AG04450 (cell line): Measurements from ENCODE around the gene SLC13A3. TPM values are rescaled to one million over a fixed set of nuclear protein-coding genes. Genes with fewer than 3 reads are reported as not detected.

Source experiments
- CTCF ChIA-PET: fragments of 300-600, 350-600 bp; formaldehyde crosslinking; extraction: SDS; loops from one replicate; lab custom pipeline; 2022; ENCODE audit warnings: antibody characterized with exemption, inconsistent platforms; lab: Charles Lee
- POLR2A ChIA-PET: fragments of 350-600 bp; formaldehyde crosslinking; extraction: SDS; loops from one replicate; lab custom pipeline; 2021; ENCODE audit warnings: antibody characterized with exemption, inconsistent platforms; lab: Yijun Ruan, JAX
- DNase-seq: peaks from one replicate; pipeline ENCODE4 v3.0.0-alpha.2; 2011; ENCODE audit warnings: low read depth, low spot score
- H3K27ac ChIP-seq: one replicate; pipeline ENCODE4 v1.5.1; 2012; ENCODE audit warnings: low read depth, low read length, control low read depth
- H3K27me3 ChIP-seq: one replicate; pipeline ENCODE4 v1.6.0; 2012; ENCODE audit warnings: low read length; ENCODE audit not compliant: control insufficient read depth, insufficient read depth
- H3K4me3 ChIP-seq: 2 replicates; pipeline ENCODE4 v1.5.1; 2011; ENCODE audit warnings: mild to moderate bottlenecking, low read depth, low read length, control low read depth
- H3K9me3 ChIP-seq: 2 replicates; pipeline ENCODE4 v1.5.1; 2012; ENCODE audit warnings: low read length; ENCODE audit not compliant: control insufficient read depth, insufficient read depth
- CTCF ChIP-seq: IDR thresholded peaks from 2 replicates; pipeline ENCODE4 v1.5.1; 2011; ENCODE audit warnings: low read depth, low read length, control low read depth, inconsistent platforms
- polyA plus RNA-seq: library from polyadenylated mRNA; depleted of rRNA; stranded (reverse); fragments of >200 nt; gene quantifications from 2 replicates; pipeline ENCODE4 v1.2.3, GENCODE V29; 2011

Gene SLC13A3
- polyA plus RNA-seq, 1 experiment = 2.4 TPM

GRCh38 chr20:46590443-46590842 lies 60.8 kb downstream of the SLC13A3 start:
- H3K9me3 ChIP-seq = no peaks in the 10 kb centered on the region
- no peak for DNase-seq
- peaks cover 2% of the 10 kb centered on the region for H3K27me3 ChIP-seq
- ChIA-PET CTCF (no interaction called here), POLR2A (no interaction called here)
- TF ChIP-seq CTCF = no peak
- no peak overlapping the region for H3K4me3 ChIP-seq
- no peak overlapping the region for H3K27ac ChIP-seq

- Histone ChIP-seq H3K9me3 (no peaks in the 10 kb centered on the region), H3K27me3 (peaks cover 4% of the 10 kb centered on the region), H3K27ac (no peak overlapping the region), H3K4me3 (no peak overlapping the region)
- no peak for TF ChIP-seq CTCF
- DNase-seq = no peak
- ChIA-PET POLR2A (no interaction called here), CTCF (interaction anchor here (0.9 kb wide), 1 partner anchor 45 kb away, joined by 3 read pairs; no protein-coding TSS in a partner anchor)
Observed at GRCh38 chr20:46588532-46589511, 62.4 kb downstream of the SLC13A3 start.

GRCh38 chr20:46587986-46588385 lies 63.3 kb downstream of the SLC13A3 start:
- DNase-seq = no peak
- H3K9me3 ChIP-seq = no peaks in the 10 kb centered on the region
- no peak overlapping the region for H3K27ac ChIP-seq
- no peak overlapping the region for H3K4me3 ChIP-seq
- ChIA-PET CTCF (no interaction called here), POLR2A (no interaction called here)
- TF ChIP-seq CTCF = no peak
- peaks cover 7% of the 10 kb centered on the region for H3K27me3 ChIP-seq

- TF ChIP-seq CTCF = no peak
- Histone ChIP-seq H3K4me3 (no peak overlapping the region), H3K27ac (no peak overlapping the region), H3K27me3 (peaks cover 7% of the 10 kb centered on the region), H3K9me3 (no peaks in the 10 kb centered on the region)
- POLR2A ChIA-PET = no interaction called here
- CTCF ChIA-PET = interaction anchor here (0.9 kb wide), 1 partner anchor 25 kb away, joined by 3 read pairs; no protein-coding TSS in a partner anchor
- DNase-seq = no peak
Observed at GRCh38 chr20:46586724-46587123, 64.5 kb downstream of the SLC13A3 start.

GRCh38 chr20:46584508-46584907 lies 66.8 kb downstream of the SLC13A3 start:
- ChIA-PET POLR2A (no interaction called here), CTCF (no interaction called here)
- H3K4me3 ChIP-seq = no peak overlapping the region
- H3K27ac ChIP-seq = no peak overlapping the region
- H3K27me3 ChIP-seq = peaks cover 7% of the 10 kb centered on the region
- TF ChIP-seq CTCF = no peak
- no peak for DNase-seq
- no peaks in the 10 kb centered on the region for H3K9me3 ChIP-seq
